Thyroid gland (tissue), 4 donors: ENCODE data around the gene ZRANB2.

Experiments used
- CTCF ChIP-seq, 6 experiments: fragments of 200-600 bp in 3 of 6; fragments of 450-650 bp in 3 of 6; sonication (generic) in 3 of 6; IDR thresholded peaks; one replicate each; pipeline ENCODE4 v1.5.1; 2016 to 2019; ENCODE audit warnings: antibody characterized with exemption in 6 of 6, mild to moderate bottlenecking in 2 of 6, inconsistent platforms in 1 of 6, moderate library complexity in 1 of 6
- POLR2A ChIP-seq, 2 donors: fragments of 450-650 bp; IDR thresholded peaks; one replicate each; pipeline ENCODE4 v1.6.1; 2017; ENCODE audit warnings: antibody characterized with exemption in 2 of 2, mild to moderate bottlenecking in 2 of 2, moderate library complexity in 1 of 2

- no peak for TF ChIP-seq CTCF (IDR thresholded peaks at IDR 0.05)
- no peak for TF ChIP-seq POLR2A (IDR thresholded peaks at IDR 0.05)
Measured at GRCh38 chr1:71046891-71047634, 33.8 kb downstream of the ZRANB2 start.
